Activated CD8-positive, alpha-beta memory T cell treated with anti-CD3 and anti-CD28 coated beads for 4 hours (primary cell): ENCODE measurements around the gene SKP1.
"Not testable (repeated sequence)": the region's sequence is repeated elsewhere in the genome, so short reads cannot be mapped to it uniquely, and the experiment has no call there.

Experiments
- DNase-seq, 2 donors: peaks; one replicate each; pipeline ENCODE4 v3.0.0-alpha.2; 2020; ENCODE audit warnings: low read depth in 2 of 2

The SKP1 gene

DNA sequence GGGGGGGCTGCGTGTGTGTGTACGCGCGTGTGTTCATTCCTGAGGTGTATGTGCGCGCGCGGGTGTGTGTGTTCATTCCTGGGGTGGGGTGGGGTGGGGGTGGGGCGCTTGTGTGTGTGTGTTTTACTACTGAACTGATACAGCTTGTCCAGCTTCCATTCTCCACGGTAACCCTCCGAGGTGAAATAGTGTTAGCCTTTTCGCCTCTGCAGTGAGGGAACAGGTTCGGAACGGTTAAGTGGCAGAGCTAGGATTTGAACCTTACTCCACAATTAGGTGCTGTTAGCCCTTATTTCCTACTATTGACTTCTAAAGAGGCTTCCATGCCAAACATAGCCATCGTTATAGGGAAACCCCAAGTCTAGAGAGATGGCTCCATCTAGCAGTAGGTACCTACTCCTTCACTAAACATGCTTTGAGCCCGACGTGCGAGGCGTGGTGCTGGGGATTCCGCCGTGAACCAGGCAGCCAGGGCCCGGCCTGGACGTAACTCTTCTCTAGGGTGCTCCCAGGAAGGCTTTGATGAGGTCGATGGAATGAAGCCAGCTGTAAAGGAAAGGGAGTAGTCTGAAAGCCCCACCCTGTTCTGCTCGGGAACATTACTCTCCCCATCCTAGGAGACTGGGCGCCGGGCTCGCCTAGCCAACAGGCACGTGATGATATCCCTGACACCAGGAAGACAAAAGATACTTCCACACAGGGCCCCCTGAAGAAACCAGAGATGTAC lies 782 bp upstream of the SKP1 start:
- DNase-seq: no peak

GRCh38 chr5:134175921-134176510 lies 734 bp downstream of the SKP1 start:
- DNase-seq: no peak

DNA sequence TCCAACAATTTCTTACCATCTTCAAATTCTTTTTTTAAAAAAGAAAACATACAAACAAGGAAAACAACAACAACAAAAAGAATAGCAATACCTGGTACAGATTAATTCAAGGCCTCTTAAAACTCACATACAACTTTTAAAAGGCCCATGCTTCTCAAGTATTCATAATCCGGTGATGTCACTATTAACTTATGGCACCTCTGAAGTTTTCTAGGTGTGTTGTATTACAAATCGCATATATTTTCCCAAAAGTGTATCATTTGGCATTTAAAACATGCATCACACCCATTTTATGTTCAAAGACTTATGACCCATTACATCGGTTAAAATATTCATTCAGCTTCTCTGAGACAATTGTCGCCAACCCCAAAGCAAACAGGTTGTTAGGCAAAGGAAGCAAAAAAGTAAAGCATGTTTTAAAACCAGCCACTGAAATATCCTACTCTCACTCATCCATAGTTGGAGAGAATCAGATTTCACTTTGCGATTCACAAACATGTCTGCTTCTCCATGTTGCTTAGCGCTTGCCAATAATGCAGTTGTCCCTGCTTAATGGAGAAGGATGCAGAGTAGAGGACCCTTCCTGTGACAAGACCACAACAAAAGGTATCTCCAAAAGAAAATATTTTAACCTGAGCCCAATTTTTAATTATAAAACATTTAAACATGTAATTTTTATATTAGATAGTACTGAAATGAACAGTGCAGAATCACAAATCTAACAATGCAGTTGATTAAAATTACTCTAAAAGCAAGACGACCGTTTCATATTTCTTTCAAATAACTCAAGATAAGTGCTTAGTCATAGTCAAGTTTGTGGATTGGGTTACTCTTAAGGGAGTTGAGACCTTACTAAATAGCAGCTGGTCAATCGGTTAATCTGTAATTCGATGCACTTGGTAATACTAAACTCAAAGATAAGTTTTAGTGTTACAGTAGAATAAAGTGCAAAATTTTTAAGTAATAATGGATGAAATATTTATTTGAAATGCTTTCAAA lies 1.6 kb downstream of the SKP1 start:
- DNase-seq: no peak

DNA sequence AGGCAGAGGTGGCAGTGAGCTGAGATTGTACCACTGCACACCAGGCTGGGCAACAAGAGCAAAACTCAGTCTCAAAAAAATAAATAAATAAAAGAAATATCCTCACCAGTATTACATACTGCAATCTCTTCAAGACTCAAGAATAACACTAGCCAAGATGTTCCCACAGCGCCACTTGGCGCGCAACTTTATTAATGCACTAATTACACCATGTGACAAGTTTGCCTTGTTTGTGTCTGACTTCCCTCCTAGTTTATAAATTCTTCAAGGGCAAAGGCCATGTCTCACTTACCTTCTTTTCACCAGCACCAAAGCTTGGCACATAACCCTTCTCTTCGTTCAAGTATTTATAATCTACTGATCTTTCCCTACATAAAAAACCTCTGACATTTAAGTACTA lies 4.8 kb downstream of the SKP1 start:
- DNase-seq: no peak

- DNase-seq: no peak
Measured at GRCh38 chr5:134162592-134162991, 14.2 kb downstream of the SKP1 start.

DNA sequence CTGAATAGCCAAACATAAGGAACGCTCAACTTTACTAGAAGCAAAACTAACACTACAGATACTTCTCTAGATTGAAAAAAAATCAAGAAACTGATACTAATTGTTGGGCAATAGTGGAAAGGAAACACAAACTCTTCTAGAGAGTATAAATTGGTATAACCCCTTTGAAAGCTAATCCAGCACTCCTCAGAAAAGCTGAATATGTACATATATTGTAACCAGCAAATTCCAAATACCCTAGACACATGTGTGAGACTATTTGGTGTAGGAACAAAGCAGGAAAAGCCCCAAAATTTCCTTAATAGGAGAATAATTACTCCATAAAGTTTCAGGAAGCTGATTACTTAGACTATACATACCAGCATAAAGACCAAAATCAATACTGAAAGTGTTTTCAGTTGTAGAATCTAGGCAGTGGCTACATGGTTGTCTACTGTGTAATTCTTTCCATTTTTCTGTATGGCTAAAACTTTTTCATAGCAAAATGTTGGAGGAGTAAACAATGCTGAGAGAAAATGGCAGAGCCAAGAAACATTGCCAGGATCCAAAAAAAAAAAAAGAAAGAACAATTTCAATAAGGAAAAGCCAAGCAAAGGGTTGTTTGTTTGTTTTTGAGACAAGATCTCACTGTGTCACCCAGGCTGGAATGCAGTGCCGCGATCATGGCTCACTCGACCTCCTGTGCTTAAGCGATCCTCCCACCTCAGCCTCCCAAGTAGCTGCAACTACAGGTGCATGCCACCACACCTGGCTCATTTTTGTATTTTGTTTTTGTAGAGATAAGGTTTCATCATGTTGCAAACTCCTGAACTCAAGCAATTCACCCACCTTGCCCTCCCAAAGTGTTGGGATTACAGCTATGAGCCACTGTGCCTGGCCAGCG lies 15.0 kb downstream of the SKP1 start:
- DNase-seq: no peak

DNA sequence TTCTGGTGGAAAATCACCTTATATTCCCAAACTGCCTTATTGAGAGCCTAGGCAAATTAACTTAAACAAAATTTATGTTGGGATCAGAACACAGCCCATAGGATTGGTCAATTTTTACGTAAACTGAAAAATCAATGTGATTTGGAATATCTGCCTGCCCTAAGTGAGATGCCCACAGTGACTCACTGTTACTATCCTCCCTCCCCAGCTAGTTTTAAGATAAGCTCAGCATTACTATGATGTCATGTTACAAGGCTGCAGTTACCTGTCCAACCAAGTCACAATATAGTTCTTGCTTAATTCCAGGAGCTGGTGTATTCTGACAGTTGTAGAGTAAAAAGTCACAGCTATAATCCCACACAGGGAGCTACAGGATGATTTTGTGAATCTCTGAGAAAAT lies 23.1 kb downstream of the SKP1 start:
- DNase-seq: no peak

DNA sequence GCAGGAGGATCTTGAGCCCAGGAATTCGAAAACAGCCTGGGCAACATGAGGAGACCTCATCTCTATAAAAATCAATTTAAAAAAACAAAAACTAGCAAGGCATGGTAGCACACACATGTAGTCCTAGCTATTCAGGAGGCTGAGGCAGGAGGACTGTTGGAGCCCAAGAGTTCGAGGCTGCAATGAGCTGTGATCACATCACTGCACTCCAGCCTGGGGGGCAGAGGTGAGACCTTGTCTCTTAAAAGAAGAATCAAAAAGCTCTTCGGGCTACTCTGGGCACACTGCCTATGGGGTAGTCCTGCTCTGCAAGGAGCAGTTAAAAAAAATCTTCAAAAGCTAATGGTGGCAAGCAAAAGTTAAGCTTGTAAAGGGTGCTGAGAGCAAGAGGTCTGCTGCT lies 23.5 kb downstream of the SKP1 start:
- no peak for DNase-seq

DNA sequence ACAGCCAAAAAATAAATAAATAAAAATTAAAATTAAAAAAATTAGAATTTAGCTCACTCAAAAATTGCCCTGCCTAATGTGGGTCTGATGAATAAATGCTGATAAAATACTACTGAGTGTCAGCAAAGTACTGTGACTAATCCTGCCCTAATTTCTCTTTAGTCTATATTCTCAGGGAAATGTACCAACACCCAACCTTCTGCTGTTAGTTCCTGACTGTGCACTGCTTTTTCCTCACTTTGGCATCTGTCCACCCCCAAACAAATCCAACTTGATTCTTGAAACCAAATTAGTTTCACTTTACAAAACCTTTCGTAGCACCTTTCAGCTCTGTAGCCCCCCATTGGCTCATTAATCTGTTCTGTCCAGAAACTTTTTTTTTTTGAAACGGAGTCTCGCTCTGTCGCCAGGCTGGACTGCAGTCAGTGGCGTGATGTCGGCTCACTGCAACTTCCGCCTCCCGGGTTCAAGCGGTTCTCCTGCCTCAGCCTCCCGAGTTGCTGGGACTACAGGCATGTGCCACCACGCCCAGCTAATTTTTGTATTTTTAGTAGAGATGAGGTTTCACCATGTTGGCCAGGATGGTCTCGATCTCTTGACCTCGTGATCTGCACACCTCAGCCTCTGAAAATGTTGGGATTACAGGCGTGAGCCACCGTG lies 24.4 kb downstream of the SKP1 start:
- DNase-seq: not testable (repeated sequence)

- DNase-seq: no peak
Measured at GRCh38 chr5:134151723-134152122, 25.0 kb downstream of the SKP1 start.

DNA sequence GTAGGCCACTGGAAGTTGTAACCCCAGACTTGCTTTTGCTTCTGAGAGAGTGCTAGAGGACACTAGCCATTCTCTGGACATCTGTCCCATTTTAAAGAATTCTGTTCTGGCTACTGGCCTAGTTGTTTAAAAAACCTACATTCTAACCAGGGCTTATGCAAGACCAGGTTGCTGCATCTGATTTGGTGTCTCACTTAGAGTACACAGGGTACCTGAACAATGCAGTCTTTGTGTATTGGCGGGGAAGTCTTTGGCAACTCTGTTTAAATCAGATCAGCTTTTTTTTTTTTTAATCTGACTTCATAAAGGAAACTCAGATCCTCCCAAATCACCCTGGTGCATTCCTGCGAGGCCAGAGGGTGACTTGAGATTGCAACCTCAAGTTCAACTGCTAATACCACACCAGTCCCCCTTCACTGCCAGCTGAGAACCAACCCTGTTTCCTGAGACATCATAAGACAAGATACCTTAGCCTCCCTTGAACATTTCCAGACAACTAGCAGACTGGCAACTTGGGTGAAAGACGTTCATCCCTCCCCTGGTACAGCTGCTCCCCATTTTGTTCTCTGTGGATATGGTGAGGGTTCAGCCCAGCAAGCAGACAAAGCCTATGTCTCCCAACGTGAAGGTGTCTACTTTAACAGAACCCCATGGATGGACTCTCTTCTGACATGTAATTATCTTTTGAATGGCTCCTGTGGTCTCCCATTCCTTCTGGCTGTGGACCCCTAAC lies 27.0 kb downstream of the SKP1 start:
- no peak for DNase-seq

GRCh38 chr5:134148986-134149539 lies 27.7 kb downstream of the SKP1 start:
- DNase-seq: no peak

GRCh38 chr5:134148316-134148715 lies 28.4 kb downstream of the SKP1 start:
- DNase-seq: no peak

- no peak for DNase-seq
Measured at GRCh38 chr5:134146651-134147518, 29.9 kb downstream of the SKP1 start.

GRCh38 chr5:134145779-134146581 lies 30.8 kb downstream of the SKP1 start:
- peak; percentile 56 to 67 for DNase-seq

GRCh38 chr5:134145041-134145757 lies 31.6 kb downstream of the SKP1 start:
- DNase-seq: no peak
